ENCODE data around the gene ARAP1.

- TF ChIP-seq GATA3 (IDR thresholded peaks at IDR 0.05; ENCODE audit: low read depth, low read length) (no peak), GATA2 (IDR thresholded peaks at IDR 0.05; ENCODE audit: low read depth, low read length) (no peak)
Measured at GRCh38 chr11:72718101-72718501, 34.1 kb downstream of the ARAP1 start.

Measured in SH-SY5Y (cell line).